SK-N-SH (cell line): ENCODE data around the gene LGR5.

Source experiments
- CHD2 ChIP-seq: fragments of 150-350 bp; IDR thresholded peaks from 2 replicates; pipeline ENCODE4 v1.6.1; 2018; ENCODE audit warnings: low read length; ENCODE audit not compliant: partially characterized antibody
- CTCF ChIP-seq: fragments of 200-600 bp; sonication (generic); IDR thresholded peaks from 2 replicates; pipeline ENCODE4 v1.6.1; 2017; ENCODE audit warnings: antibody characterized with exemption, mild to moderate bottlenecking, moderate library complexity
- EZH2phosphoT487 ChIP-seq: fragments of 200-600 bp; sonication (generic); IDR thresholded peaks from 2 replicates; pipeline ENCODE4 v1.6.1; 2017; ENCODE audit warnings: low read depth, mixed run types, mild to moderate bottlenecking, antibody characterized with exemption, moderate library complexity, borderline replicate concordance
- FOSL2 ChIP-seq: IDR thresholded peaks from 2 replicates; pipeline ENCODE4 v1.4.0; 2012; ENCODE audit warnings: low read depth, mild to moderate bottlenecking, moderate library complexity, borderline replicate concordance
- FOXM1 ChIP-seq: IDR thresholded peaks from 2 replicates; pipeline ENCODE4 v1.4.0; 2012; ENCODE audit warnings: low read depth, mild to moderate bottlenecking
- MAX ChIP-seq: IDR thresholded peaks from 2 replicates; pipeline ENCODE4 v1.4.0; 2012; ENCODE audit warnings: low read depth
- POLR2AphosphoS5 ChIP-seq: IDR thresholded peaks from 2 replicates; pipeline ENCODE4 v1.6.1; 2012; ENCODE audit warnings: low read depth, low read length
- TAF1 ChIP-seq: IDR thresholded peaks from 2 replicates; pipeline ENCODE4 v1.6.1; 2012; ENCODE audit warnings: low read depth, mild to moderate bottlenecking, low read length, moderate library complexity, borderline replicate concordance

DNA sequence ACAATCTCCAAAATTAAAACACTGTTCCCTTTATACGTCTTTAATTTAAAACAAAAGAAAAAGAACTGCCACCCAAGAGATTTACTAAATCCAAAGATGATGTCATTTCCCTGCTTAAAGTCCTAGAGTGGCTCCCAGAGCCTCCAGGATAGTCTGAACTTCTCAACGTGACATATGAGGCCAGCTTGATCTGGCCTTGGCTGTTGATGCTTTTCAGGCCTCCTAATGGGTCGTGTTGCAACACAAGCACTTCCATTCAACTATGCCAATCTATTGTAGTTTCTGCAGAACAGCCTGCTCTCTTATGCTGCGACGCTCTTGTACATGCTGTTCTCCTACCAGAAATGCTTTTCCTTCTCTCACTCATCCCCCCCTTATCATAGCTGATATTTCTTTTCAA, 35.7 kb downstream of the LGR5 start:
- TF ChIP-seq CHD2 (no peak), POLR2AphosphoS5 (no peak), MAX (no peak), EZH2phosphoT487 (no peak), CTCF (no peak), FOXM1 (no peak), TAF1 (no peak), FOSL2 (no peak)
